K562 (cell line): Measurements from ENCODE around the gene MMEL1. TPM values are rescaled to one million over a fixed set of nuclear protein-coding genes. Genes with fewer than 3 reads are reported as not detected.
A peak's percentile ranks its signal among the peaks of the same experiment; 100 is the strongest.

Experiments used
- ATAC-seq: fragments of 200-7000 bp; cut with Tn5 transposase; 3 replicates; pipeline ENCODE4 v1.9.1; 2020; ENCODE audit warnings: moderate library complexity
- BruUV-seq: library from RNA; stranded (reverse); fragments of 400-500 nt; replicated peaks from 2 replicates; lab custom pipeline; 2021; lab: Mats Ljungman, UMichigan
- CTCF ChIA-PET: fragments of 300-600 bp; formaldehyde crosslinking; extraction: SDS; loops from one replicate; lab custom pipeline; 2021; ENCODE audit warnings: low intra/inter-chr PET ratio; lab: Yijun Ruan, JAX
- POLR2A ChIA-PET: fragments of 300-600, 350-650 bp; sonication (Branson Sonifier 250); formaldehyde crosslinking; extraction: SDS; loops from one replicate; lab custom pipeline; 2021; ENCODE audit warnings: antibody characterized with exemption, inconsistent platforms; lab: Yijun Ruan, JAX
- DNase-seq, 4 experiments: peaks; one replicate each; pipeline versions ENCODE4 v3.0.0 to v3.0.0-alpha.2; 2011 to 2018; ENCODE audit warnings: low spot score in 3 of 4, mixed read lengths in 3 of 4; ENCODE audit errors: extremely low read depth in 1 of 4
- FAIRE-seq: peaks from 2 replicates; lab custom pipeline; 2011; peaks lifted over from hg19 to GRCh38; lab: Jason Lieb, UNC
- H2AFZ ChIP-seq: 2 replicates; pipeline ENCODE4 v1.6.0; 2011; ENCODE audit warnings: low read depth, low read length, control low read depth, inconsistent platforms
- H3K27ac ChIP-seq: fragments of 200-600 bp; 3 replicates; pipeline ENCODE4 v1.8.0; 2011; ENCODE audit warnings: low read depth, mild to moderate bottlenecking, control low read depth, inconsistent platforms, low read length, moderate library complexity, mixed read lengths; ENCODE audit errors: extremely low read depth
- H3K27me3 ChIP-seq, 2 experiments: fragments of 300-600 bp in 1 of 2; 2 replicates in 1 of 2; 3 replicates in 1 of 2; pipeline versions ENCODE4 v1.6.0 to v1.8.0; 2011; ENCODE audit warnings: inconsistent platforms in 2 of 2, low read length in 2 of 2, mild to moderate bottlenecking in 1 of 2, mixed read lengths in 1 of 2, moderate library complexity in 1 of 2; ENCODE audit not compliant: control insufficient read depth in 2 of 2, insufficient read depth in 2 of 2
- H3K36me3 ChIP-seq: fragments of 300-600 bp; 3 replicates; pipeline ENCODE4 v1.8.0; 2011; ENCODE audit warnings: mild to moderate bottlenecking, low read length, inconsistent platforms; ENCODE audit not compliant: control insufficient read depth, insufficient read depth
- H3K4me1 ChIP-seq, 2 experiments: fragments of 200-600 bp in 1 of 2; replicated peaks in 1 of 2; 2 replicates in 1 of 2; 3 replicates in 1 of 2; pipeline versions ENCODE4 v1.5.1 to v1.8.0; 2011; ENCODE audit warnings: inconsistent platforms in 2 of 2, low read length in 2 of 2, mild to moderate bottlenecking in 1 of 2, mixed read lengths in 1 of 2, moderate library complexity in 1 of 2; ENCODE audit not compliant: control insufficient read depth in 2 of 2, insufficient read depth in 2 of 2
- H3K4me2 ChIP-seq: 2 replicates; pipeline ENCODE4 v1.6.1; 2011; ENCODE audit warnings: low read length, control low read depth, inconsistent platforms, mixed read lengths; ENCODE audit not compliant: insufficient read depth
- H3K4me3 ChIP-seq: fragments of 200-600 bp; sonication (generic), shearing (Covaris generic); 2 replicates; pipeline ENCODE4 v1.5.1; 2016; ENCODE audit warnings: control low read depth, inconsistent platforms
- H3K79me2 ChIP-seq: fragments of 200-600 bp; 3 replicates; pipeline ENCODE4 v1.8.0; 2011; ENCODE audit warnings: low read length, inconsistent platforms; ENCODE audit not compliant: control insufficient read depth, insufficient read depth
- H3K9ac ChIP-seq, 2 experiments: 2 replicates each; pipeline versions ENCODE4 v1.6.0 to v1.6.1; 2011; ENCODE audit warnings: low read depth in 2 of 2, low read length in 2 of 2, control low read depth in 1 of 2, inconsistent platforms in 1 of 2, mild to moderate bottlenecking in 1 of 2, mixed read lengths in 1 of 2; ENCODE audit not compliant: insufficient read depth in 1 of 2
- H3K9me1 ChIP-seq: one replicate; pipeline ENCODE4 v1.6.0; 2011; ENCODE audit warnings: inconsistent platforms, mild to moderate bottlenecking, low read length, moderate library complexity; ENCODE audit not compliant: control insufficient read depth, insufficient read depth
- H3K9me3 ChIP-seq: replicated peaks from 2 replicates; pipeline ENCODE4 v1.5.1; 2011; ENCODE audit warnings: low read depth, low read length, inconsistent platforms; ENCODE audit not compliant: control insufficient read depth, insufficient read depth
- H4K20me1 ChIP-seq: replicated peaks from 2 replicates; pipeline ENCODE4 v1.6.1; 2011; ENCODE audit warnings: low read length, inconsistent platforms, mixed read lengths; ENCODE audit not compliant: control insufficient read depth, insufficient read depth
- FOS ChIP-seq: IDR thresholded peaks from 3 replicates; pipeline ENCODE4 v1.6.1; 2011; ENCODE audit not compliant: insufficient read length; ENCODE audit errors: extremely low read depth
- NONO ChIP-seq, 2 experiments: fragments of 200-400 bp in 1 of 2; fragments of 450-650 bp in 1 of 2; formaldehyde crosslinking in 1 of 2; IDR thresholded peaks; 2 replicates each; pipeline ENCODE4 v1.6.1; 2017; ENCODE audit warnings: low read depth in 2 of 2, mild to moderate bottlenecking in 2 of 2, moderate library complexity in 2 of 2, low read length in 1 of 2
- SMARCA4 ChIP-seq: fragments of 450-650 bp; IDR thresholded peaks from 2 replicates; pipeline ENCODE4 v1.6.1; 2016
- ZNF197 ChIP-seq: fragments of 200-800 bp; sonication (Bioruptor generic); IDR thresholded peaks from 2 replicates; pipeline ENCODE4 v1.6.1; 2016; ENCODE audit warnings: low read depth, missing genetic modification characterization, missing compliant biosample characterization
- ZNF263 ChIP-seq: sonication (generic); formaldehyde crosslinking; IDR thresholded peaks from 2 replicates; pipeline ENCODE4 v1.8.0; 2022; ENCODE audit warnings: mild to moderate bottlenecking, missing genetic modification reagents, borderline replicate concordance
- ZNF449 ChIP-seq: fragments of 250-450 bp; sonication (Bioruptor Pico); IDR thresholded peaks from 2 replicates; pipeline ENCODE4 v1.8.0; 2022; ENCODE audit warnings: moderate library complexity, mild to moderate bottlenecking, inconsistent platforms
- WGBS: fragments of 100-300 bp; shearing (Covaris generic); methylation state at CpG from one replicate; pipeline ENCODE4 v1.1.6; 2016; ENCODE audit warnings: low coverage, mixed read lengths; ENCODE audit not compliant: insufficient coverage; ENCODE audit errors: missing lambda C conversion rate; 5-methylcytosine and 5-hydroxymethylcytosine counted together
- in situ Hi-C: fragments of 300-500 bp; cut with MboI; formaldehyde crosslinking; loops from 4 replicates; pipeline ENCODE4 v1.15.0; 2018; ENCODE audit warnings: inconsistent platforms, mixed read lengths
- intact Hi-C: fragments of 100-400 bp; cut with micrococcal nuclease; formaldehyde crosslinking; loops from 2 replicates; pipeline ENCODE4 v1.14.2; 2022
- polyA plus RNA-seq, 8 experiments: library from polyadenylated mRNA; depleted of rRNA in 4 of 8; stranded (reverse) in 5 of 8; unstranded in 3 of 8; fragments of >200 nt; fragmentation: Nextera tagmentation in 2 of 8; fragmentation: Illumina TruSeq in 1 of 8; extraction: Ambion mirVana in 2 of 8; extraction: Trizol in 1 of 8; gene quantifications; 2 replicates each; pipeline versions ENCODE4 v1.2.1 to v1.2.3, GENCODE V29; 2011 to 2014; ENCODE audit warnings: inconsistent platforms in 1 of 8, missing spikeins in 1 of 8
- total RNA-seq, 7 experiments: library from RNA; depleted of rRNA in 6 of 7; stranded (reverse); fragments of >200 nt in 6 of 7; fragmentation: Illumina TruSeq in 2 of 7; extraction: Trizol in 2 of 7; gene quantifications; 2 replicates each; pipeline versions ENCODE4 v1.2.1 to v1.2.3, GENCODE V29; 2011 to 2021; ENCODE audit warnings: low replicate concordance in 1 of 7
- TF ChIP-seq, protein P1 (sequence below): fragments of 450-650 bp; IDR thresholded peaks from 2 replicates; pipeline ENCODE4 v1.6.1; 2016; ENCODE audit warnings: mild to moderate bottlenecking, moderate library complexity

MMEL1 gene
- total and polyA plus RNA-seq, 9 of the 15 experiments (the other 6 are each of a cell fraction or from before 2014, with no cell fraction given): not detected

DNA sequence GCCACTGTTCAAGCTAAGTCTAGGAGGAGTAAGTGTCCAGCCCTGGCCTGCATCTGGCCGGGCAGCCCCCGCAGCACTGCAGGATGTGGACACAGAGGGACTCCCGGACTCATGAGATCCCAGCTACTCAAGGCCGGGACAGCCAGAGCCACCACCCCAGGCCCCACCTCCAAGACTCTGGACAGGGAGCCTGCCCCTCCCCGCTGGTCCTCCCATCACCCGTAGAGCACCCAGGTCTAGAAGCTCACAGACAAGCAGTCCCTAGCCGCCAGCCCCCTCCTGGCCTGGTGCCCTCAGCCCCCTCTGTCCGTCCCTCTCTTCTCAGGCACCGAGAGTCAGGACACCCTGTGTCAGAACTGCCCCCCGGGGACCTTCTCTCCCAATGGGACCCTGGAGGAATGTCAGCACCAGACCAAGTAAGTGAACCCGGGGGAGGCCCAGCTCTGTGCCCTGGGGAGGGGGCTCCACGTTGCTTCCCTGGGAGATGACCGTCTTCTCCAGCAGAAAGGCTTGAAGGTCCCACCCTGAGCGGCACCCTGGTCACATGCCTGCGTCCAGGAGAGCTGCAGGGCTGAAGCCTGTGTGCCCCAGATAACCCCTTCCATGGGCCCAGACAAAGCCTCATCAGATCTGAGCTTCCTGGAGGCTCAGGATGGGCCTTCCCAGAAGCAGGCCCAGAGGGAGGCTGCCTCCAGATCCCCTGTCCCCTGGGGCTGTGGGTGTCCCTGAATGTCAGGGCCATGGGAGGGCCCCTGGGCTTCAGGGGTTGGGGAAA is 72.3 kb downstream of the MMEL1 start:
- in situ Hi-C loops (no loop called here), intact Hi-C loops (no loop called here)
- no peak overlapping the region for H3K4me3 ChIP-seq
- no TSS peak for BruUV-seq
- H2AFZ ChIP-seq: peak overlapping the region; percentile 34; the same call in 1 of the 2 replicates
- no peak overlapping the region for H3K27ac ChIP-seq
- FAIRE-seq: peak; percentile 56
- WGBS: 19% methylated on average over 14 of the region's 15 CpGs
- CTCF ChIA-PET: no interaction called here
- H3K27me3 ChIP-seq: peaks cover 10 to 24% of the 10 kb centered on the region in 2 experiments; a peak in 4 of 5 replicates
- H3K9ac ChIP-seq: peak overlapping the region in 1 of 2 experiments; percentile 70; a peak in 2 of 4 replicates
- no peaks in the 10 kb centered on the region for H3K9me3 ChIP-seq
- H3K4me1 ChIP-seq: peaks cover 23 to 84% of the 10 kb centered on the region in 2 experiments
- POLR2A ChIA-PET: interaction anchor here (0.6 to 3.3 kb wide), 9 partner anchors 11 to 410 kb away, joined by 3 to 13 read pairs (median 3); partner anchors contain the start of gene PRXL2B
- peak; percentile 22 for ATAC-seq
- H3K36me3 ChIP-seq: no peaks in the 10 kb centered on the region
- no peaks in the 10 kb centered on the region for H3K79me2 ChIP-seq
- DNase-seq: peak in 2 of 4 experiments; percentile 39 to 73
- H3K9me1 ChIP-seq: no peaks in the 10 kb centered on the region
- peak overlapping the region; percentile 20; the same call in 1 of the 2 replicates for H3K4me2 ChIP-seq
- H4K20me1 ChIP-seq: no peaks in the 10 kb centered on the region
- TF ChIP-seq ZNF197 (CRISPR knock-in tag) (no peak), ZNF449 (CRISPR knock-in tag) (no peak), SMARCA4 (0 out of 2 replicates have a peak, but pooled peaks have one; percentile 17), NONO (IDR thresholded peaks at IDR 0.05; ENCODE audit: low read depth in 2 of 2, low read length in 1 of 2) (no peak), ZNF263 (peak; percentile 46; the same call in 1 of the 2 replicates), FOS (no peak)
- TF ChIP-seq, protein P1, sequence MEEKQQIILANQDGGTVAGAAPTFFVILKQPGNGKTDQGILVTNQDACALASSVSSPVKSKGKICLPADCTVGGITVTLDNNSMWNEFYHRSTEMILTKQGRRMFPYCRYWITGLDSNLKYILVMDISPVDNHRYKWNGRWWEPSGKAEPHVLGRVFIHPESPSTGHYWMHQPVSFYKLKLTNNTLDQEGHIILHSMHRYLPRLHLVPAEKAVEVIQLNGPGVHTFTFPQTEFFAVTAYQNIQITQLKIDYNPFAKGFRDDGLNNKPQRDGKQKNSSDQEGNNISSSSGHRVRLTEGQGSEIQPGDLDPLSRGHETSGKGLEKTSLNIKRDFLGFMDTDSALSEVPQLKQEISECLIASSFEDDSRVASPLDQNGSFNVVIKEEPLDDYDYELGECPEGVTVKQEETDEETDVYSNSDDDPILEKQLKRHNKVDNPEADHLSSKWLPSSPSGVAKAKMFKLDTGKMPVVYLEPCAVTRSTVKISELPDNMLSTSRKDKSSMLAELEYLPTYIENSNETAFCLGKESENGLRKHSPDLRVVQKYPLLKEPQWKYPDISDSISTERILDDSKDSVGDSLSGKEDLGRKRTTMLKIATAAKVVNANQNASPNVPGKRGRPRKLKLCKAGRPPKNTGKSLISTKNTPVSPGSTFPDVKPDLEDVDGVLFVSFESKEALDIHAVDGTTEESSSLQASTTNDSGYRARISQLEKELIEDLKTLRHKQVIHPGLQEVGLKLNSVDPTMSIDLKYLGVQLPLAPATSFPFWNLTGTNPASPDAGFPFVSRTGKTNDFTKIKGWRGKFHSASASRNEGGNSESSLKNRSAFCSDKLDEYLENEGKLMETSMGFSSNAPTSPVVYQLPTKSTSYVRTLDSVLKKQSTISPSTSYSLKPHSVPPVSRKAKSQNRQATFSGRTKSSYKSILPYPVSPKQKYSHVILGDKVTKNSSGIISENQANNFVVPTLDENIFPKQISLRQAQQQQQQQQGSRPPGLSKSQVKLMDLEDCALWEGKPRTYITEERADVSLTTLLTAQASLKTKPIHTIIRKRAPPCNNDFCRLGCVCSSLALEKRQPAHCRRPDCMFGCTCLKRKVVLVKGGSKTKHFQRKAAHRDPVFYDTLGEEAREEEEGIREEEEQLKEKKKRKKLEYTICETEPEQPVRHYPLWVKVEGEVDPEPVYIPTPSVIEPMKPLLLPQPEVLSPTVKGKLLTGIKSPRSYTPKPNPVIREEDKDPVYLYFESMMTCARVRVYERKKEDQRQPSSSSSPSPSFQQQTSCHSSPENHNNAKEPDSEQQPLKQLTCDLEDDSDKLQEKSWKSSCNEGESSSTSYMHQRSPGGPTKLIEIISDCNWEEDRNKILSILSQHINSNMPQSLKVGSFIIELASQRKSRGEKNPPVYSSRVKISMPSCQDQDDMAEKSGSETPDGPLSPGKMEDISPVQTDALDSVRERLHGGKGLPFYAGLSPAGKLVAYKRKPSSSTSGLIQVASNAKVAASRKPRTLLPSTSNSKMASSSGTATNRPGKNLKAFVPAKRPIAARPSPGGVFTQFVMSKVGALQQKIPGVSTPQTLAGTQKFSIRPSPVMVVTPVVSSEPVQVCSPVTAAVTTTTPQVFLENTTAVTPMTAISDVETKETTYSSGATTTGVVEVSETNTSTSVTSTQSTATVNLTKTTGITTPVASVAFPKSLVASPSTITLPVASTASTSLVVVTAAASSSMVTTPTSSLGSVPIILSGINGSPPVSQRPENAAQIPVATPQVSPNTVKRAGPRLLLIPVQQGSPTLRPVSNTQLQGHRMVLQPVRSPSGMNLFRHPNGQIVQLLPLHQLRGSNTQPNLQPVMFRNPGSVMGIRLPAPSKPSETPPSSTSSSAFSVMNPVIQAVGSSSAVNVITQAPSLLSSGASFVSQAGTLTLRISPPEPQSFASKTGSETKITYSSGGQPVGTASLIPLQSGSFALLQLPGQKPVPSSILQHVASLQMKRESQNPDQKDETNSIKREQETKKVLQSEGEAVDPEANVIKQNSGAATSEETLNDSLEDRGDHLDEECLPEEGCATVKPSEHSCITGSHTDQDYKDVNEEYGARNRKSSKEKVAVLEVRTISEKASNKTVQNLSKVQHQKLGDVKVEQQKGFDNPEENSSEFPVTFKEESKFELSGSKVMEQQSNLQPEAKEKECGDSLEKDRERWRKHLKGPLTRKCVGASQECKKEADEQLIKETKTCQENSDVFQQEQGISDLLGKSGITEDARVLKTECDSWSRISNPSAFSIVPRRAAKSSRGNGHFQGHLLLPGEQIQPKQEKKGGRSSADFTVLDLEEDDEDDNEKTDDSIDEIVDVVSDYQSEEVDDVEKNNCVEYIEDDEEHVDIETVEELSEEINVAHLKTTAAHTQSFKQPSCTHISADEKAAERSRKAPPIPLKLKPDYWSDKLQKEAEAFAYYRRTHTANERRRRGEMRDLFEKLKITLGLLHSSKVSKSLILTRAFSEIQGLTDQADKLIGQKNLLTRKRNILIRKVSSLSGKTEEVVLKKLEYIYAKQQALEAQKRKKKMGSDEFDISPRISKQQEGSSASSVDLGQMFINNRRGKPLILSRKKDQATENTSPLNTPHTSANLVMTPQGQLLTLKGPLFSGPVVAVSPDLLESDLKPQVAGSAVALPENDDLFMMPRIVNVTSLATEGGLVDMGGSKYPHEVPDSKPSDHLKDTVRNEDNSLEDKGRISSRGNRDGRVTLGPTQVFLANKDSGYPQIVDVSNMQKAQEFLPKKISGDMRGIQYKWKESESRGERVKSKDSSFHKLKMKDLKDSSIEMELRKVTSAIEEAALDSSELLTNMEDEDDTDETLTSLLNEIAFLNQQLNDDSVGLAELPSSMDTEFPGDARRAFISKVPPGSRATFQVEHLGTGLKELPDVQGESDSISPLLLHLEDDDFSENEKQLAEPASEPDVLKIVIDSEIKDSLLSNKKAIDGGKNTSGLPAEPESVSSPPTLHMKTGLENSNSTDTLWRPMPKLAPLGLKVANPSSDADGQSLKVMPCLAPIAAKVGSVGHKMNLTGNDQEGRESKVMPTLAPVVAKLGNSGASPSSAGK: peak; percentile 46; the same call in 1 of the 2 replicates
